D721Med (cell line): ENCODE measurements around the gene OR6C68.

Experiments
- DNase-seq: peaks from one replicate; pipeline ENCODE4 v3.0.0; 2011; ENCODE audit warnings: low spot score; ENCODE audit not compliant: insufficient read length
- FAIRE-seq: peaks from 2 replicates; lab custom pipeline; 2011; peaks lifted over from hg19 to GRCh38; lab: Jason Lieb, UNC
- CTCF ChIP-seq: IDR thresholded peaks from 2 replicates; pipeline ENCODE4 v1.5.1; 2012; ENCODE audit warnings: mild to moderate bottlenecking, control low read depth; ENCODE audit not compliant: insufficient read depth; ENCODE audit errors: missing control alignments

Gene OR6C68

GRCh38 chr12:55515696-55516095 is 23.5 kb downstream of the OR6C68 start:
- no peak for TF ChIP-seq CTCF
- FAIRE-seq: no peak
- no peak for DNase-seq

- TF ChIP-seq CTCF: no peak
- no peak for DNase-seq
- FAIRE-seq: no peak
These were observed 24.2 kb downstream of the OR6C68 start for GRCh38 chr12:55516391-55516790.
